Stimulated activated naive CD8-positive, alpha-beta T cell treated with anti-CD3 and anti-CD28 coated beads, Interleukin-15, Interleukin-2, amounts not matched to agents 100 ng/mL and 50 ng/mL, for 24 hours (primary cell): ENCODE measurements around the gene CHST13.

ENCODE experiments used
- H3K27ac Mint-ChIP-seq: one replicate; pipeline ENCODE4 v1.8.0; 2021; ENCODE audit warnings: mild to moderate bottlenecking, mixed read lengths
- H3K27me3 Mint-ChIP-seq: one replicate; pipeline ENCODE4 v1.8.0; 2021; ENCODE audit warnings: mixed read lengths
- H3K36me3 Mint-ChIP-seq: one replicate; pipeline ENCODE4 v1.8.0; 2021; ENCODE audit warnings: low read depth, mixed read lengths
- H3K4me1 Mint-ChIP-seq: one replicate; pipeline ENCODE4 v1.8.0; 2021; ENCODE audit warnings: low read depth, mixed read lengths
- H3K4me3 Mint-ChIP-seq: one replicate; pipeline ENCODE4 v1.8.0; 2021; ENCODE audit warnings: mild to moderate bottlenecking, mixed read lengths
- H3K9me3 Mint-ChIP-seq: one replicate; pipeline ENCODE4 v1.8.0; 2021; ENCODE audit warnings: mixed read lengths

The CHST13 gene

DNA sequence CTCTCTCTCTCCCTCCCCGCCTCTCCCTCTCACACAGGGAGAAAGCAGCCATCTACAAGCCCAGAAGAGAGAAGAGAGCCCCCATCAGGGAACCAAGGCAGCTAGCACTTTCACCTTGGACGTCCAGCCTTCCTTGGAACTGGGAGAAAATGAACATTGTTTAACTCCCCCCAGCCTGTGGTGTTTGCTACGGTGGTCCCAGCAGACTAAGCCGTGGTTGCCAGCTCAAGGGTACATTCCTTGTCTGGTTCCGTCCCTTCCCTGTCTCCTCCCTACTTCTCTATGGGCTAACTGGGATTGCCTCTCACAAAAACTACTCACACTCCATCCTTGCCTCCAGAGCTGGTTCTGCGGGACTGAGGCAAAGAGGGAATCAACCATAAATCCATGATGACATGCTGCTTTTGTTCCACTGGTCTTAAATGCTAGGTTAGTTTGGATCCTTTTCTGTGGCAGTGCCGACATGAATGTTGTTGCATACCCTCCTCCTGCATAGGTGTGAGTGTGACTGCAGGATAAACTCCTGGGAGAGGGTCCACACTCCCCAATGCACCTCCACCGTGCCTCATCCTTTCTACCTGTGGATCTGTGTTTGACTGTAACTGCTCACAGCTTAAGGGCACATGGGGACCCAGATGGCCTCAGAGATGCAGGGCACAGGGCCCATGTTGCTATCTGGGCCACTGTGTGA, 22.7 kb downstream of the CHST13 start:
- H3K27ac Mint-ChIP-seq, result no peak overlapping the region
- H3K4me1 Mint-ChIP-seq, result no peaks in the 10 kb centered on the region
- H3K9me3 Mint-ChIP-seq, result no peaks in the 10 kb centered on the region
- no peak overlapping the region for H3K4me3 Mint-ChIP-seq
- H3K36me3 Mint-ChIP-seq, result no peaks in the 10 kb centered on the region
- H3K27me3 Mint-ChIP-seq, result no peaks in the 10 kb centered on the region

DNA sequence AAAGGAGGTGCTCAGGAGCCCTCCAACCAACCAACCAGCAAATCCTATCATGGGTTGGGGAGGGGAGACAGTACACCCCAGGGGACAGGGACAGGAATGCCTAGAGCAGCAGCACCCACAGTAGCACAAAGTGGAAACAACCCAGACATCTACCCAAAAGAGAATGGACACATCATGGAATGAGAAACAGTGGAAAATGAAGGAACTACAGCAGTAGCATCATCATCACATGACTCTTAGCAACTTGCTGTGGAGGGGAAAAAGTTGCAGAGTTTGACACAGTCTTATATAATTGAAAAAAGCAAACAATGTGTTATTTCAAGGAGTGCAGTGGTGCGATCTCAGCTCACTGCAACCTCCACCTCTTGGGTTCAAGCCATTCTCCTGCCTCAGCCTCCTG, 23.8 kb downstream of the CHST13 start:
- no peaks in the 10 kb centered on the region for H3K4me1 Mint-ChIP-seq
- H3K9me3 Mint-ChIP-seq, result no peaks in the 10 kb centered on the region
- no peaks in the 10 kb centered on the region for H3K36me3 Mint-ChIP-seq
- H3K27ac Mint-ChIP-seq, result no peak overlapping the region
- H3K4me3 Mint-ChIP-seq, result no peak overlapping the region
- no peaks in the 10 kb centered on the region for H3K27me3 Mint-ChIP-seq

DNA sequence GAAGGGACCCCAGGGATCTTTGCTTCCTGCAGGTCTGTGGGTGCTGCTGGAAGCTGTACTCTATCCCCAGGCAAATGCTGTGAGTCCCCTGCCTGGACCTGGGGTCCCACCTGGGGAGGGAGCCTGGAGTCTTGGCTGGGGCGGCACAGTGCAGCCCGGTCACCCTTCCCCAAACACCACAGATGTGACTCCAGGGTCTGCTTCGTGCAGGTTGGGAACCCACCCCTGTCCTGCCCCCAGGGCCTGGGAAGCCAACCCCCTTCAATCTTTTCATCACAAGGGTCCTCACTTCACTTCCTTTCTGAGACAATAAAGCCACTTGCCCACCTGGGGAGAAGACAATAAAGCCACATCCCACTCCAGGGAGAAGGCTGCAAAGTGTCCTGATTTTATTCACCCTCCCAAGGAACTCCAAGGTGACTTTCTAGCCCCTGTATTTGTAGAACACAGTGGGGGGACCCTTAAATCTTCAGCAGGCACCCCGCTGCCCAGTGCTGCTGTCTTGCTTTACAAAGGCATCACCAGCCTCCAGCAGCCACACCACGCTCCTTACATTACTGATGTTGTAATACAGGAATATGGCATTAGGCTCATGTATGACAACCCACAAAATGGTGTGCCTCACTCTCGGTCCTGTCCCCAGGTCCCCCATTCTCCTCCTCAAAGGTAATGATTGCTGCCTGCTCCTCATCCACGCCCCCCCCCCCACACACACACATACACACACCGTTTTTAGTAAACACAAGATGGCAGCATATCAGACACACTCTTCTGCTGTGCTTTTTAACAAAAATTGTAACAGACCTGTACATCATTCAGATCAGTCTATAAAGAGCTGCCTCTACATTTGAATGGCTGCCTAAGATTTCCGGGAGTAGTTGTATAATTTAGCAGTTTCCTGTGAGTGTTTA, 24.9 kb downstream of the CHST13 start:
- no peaks in the 10 kb centered on the region for H3K36me3 Mint-ChIP-seq
- H3K27ac Mint-ChIP-seq, result no peak overlapping the region
- H3K4me3 Mint-ChIP-seq, result no peak overlapping the region
- H3K9me3 Mint-ChIP-seq, result no peaks in the 10 kb centered on the region
- no peaks in the 10 kb centered on the region for H3K27me3 Mint-ChIP-seq
- H3K4me1 Mint-ChIP-seq, result no peaks in the 10 kb centered on the region

DNA sequence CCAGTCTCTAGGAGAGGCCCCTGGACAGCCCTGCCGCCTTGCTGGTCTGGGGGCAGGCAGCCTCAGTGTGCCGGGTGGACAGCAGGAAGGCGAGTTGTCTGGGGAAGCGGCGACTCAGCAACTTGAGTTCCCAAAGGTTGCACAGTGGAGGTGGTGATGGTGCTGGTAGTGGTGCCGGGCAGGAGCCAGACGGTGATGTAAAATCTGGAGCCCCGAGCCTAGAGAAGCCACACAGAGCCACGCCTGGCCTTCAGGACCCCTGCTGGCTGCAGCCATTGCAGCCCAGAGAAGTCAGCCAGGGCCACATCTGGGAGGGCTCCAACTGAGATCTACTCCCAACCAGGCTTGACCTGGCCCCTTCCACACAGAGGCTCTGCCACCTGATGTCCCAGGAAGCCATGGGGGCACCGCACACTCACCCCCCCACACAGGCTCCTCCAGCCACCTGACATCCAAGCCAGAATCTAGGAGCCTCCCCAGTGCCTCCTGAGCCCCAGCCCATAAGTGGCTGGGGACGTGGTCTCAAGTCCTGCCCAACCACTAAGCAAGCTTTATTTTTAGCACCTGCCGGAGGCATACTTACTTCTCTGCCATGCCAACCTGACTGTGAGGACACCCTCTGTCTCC, 26.0 kb downstream of the CHST13 start:
- H3K4me1 Mint-ChIP-seq, result no peaks in the 10 kb centered on the region
- H3K36me3 Mint-ChIP-seq, result no peaks in the 10 kb centered on the region
- H3K27ac Mint-ChIP-seq, result no peak overlapping the region
- no peaks in the 10 kb centered on the region for H3K9me3 Mint-ChIP-seq
- no peaks in the 10 kb centered on the region for H3K27me3 Mint-ChIP-seq
- no peak overlapping the region for H3K4me3 Mint-ChIP-seq

DNA sequence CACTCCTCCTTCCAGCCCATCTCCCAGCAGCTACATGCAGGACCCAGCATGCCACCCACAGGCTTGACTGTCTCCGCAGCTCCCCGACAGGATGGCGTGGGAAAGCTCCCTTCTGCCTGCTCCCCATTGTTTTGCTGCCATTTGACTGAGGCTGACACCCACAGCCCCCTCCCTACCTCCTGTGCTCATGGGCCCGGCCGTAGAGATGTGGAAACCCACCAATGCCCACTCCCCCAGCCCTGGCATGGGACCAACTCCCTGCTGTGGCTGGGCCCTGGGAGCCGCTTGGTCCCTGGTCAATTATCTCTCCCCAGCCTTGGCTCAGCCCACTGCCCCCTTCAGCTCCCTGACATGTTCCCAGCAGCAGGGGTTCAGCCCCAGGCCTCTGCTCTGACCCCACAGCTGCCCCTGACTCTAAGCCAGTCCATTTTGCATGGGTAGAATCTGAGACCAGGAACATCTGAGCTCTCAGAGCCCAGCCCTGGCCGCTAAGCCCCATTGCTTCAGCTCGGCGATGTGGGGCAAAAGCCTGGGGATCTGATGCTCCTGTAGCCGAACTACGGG, 26.6 kb downstream of the CHST13 start:
- no peaks in the 10 kb centered on the region for H3K9me3 Mint-ChIP-seq
- H3K27me3 Mint-ChIP-seq, result no peaks in the 10 kb centered on the region
- H3K36me3 Mint-ChIP-seq, result no peaks in the 10 kb centered on the region
- H3K4me3 Mint-ChIP-seq, result no peak overlapping the region
- H3K4me1 Mint-ChIP-seq, result no peaks in the 10 kb centered on the region
- no peak overlapping the region for H3K27ac Mint-ChIP-seq

DNA sequence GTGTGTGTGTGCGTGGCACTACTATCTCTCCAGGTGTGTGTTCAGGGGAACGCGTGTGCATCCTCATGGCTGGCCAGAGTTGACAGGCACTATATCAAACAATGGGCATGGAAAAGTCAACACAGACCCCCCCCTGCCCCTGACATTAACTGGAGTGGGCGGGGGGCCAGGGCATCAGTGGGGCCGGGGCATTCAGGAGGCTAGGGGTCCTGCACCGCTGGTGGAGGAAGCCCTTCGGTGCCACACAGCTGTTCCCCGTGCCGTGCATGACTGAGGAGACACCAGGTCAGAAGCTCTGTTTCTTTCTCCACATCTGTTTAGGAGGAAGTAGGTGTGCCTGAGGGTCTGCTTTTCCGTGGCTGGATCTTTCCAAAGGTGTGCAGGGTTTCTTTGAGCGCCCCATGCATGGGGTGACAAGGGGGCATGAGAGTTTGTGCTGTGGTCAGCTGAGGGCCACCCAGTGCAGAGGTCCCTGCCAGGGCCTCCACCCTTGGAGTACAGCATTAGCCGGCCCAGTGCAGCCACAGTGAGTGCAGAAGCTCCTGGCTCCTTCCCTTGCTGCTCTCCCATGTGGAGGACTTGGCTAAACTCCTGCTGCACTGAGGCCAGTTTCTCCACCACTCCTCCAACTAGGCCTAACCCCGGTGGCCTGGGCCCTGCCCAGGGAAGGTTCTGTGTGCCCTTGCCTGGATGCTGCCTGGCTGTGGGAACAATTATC, 27.3 kb downstream of the CHST13 start:
- no peaks in the 10 kb centered on the region for H3K4me1 Mint-ChIP-seq
- H3K4me3 Mint-ChIP-seq, result no peak overlapping the region
- no peaks in the 10 kb centered on the region for H3K27me3 Mint-ChIP-seq
- no peak overlapping the region for H3K27ac Mint-ChIP-seq
- no peaks in the 10 kb centered on the region for H3K36me3 Mint-ChIP-seq
- no peaks in the 10 kb centered on the region for H3K9me3 Mint-ChIP-seq

DNA sequence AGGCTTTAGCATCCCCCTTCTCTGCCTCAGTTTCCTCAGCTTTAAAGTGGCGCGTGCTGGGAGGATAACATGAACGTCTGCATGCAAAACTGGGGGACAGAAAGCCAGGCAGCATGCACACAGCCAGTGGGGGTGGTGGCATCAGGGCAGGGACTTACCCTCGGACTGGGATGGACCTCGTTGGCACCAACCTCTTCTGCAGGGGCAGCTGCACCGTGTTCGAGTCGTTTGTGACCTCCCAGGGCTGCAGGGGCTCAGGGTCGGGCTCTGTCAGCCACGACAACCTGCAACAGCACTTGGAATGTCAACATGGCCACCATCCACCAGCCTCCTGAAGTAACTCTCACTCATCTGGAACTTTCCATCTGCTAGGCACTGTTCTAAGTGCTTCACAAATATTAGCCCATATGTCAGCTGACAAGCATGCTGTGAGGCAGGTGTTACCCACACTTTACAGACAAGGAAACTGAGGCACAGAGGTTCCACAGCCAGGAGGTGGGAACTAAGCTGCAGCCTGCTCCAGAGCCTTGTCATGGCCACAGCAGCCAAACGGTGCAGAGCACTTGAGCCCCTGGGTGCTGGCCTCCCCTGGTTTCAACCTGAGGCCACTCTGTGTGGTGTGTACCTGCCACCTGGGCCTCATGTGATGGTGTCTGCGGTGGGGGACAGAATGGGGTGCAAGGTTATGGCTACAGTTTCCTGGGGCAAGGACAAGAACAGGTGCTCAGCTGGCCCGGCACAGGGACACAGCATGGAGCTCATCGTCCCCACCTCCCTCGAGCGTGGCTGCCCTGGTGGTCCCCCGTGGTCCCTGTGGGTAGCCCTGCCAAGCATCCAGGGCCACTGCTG, 28.1 kb downstream of the CHST13 start:
- Mint-ChIP-seq H3K27me3 (no peaks in the 10 kb centered on the region), H3K27ac (no peak overlapping the region), H3K4me3 (no peak overlapping the region), H3K36me3 (no peaks in the 10 kb centered on the region), H3K4me1 (no peaks in the 10 kb centered on the region), H3K9me3 (no peaks in the 10 kb centered on the region)

DNA sequence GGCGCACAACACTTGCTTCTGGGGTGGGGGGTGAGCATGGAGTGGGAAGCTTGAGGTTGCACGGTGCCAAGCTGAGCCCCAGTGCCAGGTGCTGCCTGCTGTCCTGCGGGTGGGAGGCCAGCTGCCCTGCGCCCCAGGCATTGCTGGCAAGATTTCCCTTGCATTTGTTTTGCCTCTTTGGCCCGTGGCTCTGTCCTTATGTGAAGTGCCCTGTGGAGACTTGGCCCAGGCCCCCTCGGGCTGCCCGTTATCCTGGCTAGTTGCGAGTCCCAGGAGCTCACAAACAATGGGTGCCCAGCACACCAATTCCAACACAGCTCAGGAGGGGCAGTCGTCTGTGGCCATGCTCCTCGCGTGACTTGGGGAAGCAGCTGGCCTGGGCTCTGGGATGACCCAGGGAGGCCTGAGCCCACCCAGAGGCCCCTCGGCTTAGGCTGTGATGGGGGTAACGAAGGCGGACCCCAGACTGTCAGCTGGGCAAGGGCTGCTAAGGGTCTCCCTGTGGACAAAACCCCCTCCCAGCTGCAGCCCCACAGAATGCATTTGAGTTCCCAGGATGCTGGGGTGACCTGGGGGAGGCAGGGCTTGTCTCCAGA, 28.8 kb downstream of the CHST13 start:
- Mint-ChIP-seq H3K36me3 (no peaks in the 10 kb centered on the region), H3K27ac (no peak overlapping the region), H3K4me1 (no peaks in the 10 kb centered on the region), H3K9me3 (no peaks in the 10 kb centered on the region), H3K27me3 (no peaks in the 10 kb centered on the region), H3K4me3 (no peak overlapping the region)

DNA sequence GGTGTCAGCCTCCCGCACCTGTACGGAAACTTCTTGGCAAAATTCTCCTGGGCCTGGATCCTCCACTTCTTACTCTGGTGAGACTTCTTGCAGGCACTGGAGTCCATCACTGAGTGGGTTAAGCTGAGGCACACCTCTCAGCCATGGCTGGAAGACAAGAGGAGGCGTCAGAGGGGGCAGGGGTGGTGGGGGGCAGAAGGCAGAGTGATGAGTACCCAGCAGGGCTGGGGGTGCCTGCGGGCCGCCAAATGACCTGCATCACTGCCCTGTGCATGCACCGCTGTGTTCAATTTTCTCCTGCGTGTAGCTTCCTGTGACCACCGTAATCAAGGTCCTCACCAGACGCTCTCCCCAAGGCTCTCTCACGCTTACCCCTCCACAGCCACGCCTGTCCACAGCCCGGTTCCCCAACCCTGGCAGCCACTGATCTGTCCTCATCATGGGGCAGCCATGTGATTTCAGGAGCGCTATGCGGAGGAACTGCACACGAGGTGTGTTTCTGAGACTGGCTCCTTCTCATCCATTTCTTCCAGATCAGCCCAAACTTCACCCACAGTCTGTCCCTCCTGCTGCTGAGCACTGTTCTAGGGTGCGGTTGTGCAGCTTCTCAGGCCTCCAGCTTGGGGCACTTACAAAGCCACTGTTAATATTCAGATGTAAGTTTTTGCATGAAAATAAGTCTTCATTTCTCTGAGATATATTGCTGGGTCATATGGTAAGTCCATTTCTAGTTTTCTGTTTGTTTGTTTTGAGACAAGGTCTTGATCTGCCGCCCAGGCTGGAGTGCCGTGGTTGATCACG, 29.5 kb downstream of the CHST13 start:
- no peak overlapping the region for H3K27ac Mint-ChIP-seq

DNA sequence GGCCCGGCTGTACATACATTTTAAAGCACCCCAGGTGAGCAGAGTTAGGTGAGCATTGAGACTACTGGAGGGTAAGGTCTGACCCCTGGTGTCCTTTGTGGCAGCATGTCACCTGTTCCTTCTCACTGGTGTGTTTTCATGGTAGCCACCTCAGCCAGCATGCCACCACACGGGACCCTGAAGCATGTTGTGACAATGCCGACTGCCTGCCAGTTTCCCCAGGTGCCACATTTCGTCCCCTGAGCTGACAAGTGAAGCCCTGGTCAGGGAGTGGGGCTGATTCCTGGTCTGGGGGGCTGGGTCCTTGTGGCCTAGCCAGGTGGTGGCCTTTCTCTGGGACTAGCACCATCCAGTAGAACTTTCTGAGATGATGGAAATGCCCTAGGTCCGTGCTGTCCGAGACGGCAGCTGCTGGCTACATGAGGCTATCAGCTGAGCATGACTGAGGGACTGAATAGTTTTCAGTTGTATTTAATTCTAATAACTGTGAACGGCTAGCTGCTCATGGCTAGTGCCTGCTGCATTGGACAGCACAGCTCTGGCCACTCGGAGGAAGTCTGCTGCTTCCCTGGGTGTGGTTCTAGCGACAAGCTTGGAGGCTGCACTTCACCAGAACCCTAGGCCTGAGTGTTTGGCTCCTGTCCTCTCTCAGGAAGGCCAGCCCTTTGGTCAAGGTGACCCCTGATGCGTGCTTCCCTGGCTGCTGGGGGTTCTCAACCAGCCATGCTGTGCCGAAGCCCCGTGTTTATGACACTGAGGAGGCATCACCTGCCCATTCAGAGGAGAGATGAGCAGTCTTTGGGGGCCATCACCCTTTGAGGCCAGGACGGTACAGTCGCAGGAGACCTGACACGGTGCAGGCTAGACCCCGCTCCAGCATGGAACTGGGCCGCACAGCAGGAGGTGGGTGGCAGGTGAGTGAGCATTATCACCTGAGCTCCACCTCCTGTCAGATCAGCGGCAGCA, 30.9 kb downstream of the CHST13 start:
- Mint-ChIP-seq H3K4me1 (no peaks in the 10 kb centered on the region), H3K27me3 (no peaks in the 10 kb centered on the region), H3K27ac (no peak overlapping the region), H3K9me3 (no peaks in the 10 kb centered on the region), H3K36me3 (no peaks in the 10 kb centered on the region), H3K4me3 (no peak overlapping the region)

More for the DNA sequence above, 29.5 kb downstream of the CHST13 start:
- no peak overlapping the region for H3K4me3 Mint-ChIP-seq
- no peaks in the 10 kb centered on the region for H3K36me3 Mint-ChIP-seq
- no peaks in the 10 kb centered on the region for H3K27me3 Mint-ChIP-seq
- no peaks in the 10 kb centered on the region for H3K9me3 Mint-ChIP-seq
- H3K4me1 Mint-ChIP-seq, result no peaks in the 10 kb centered on the region

DNA sequence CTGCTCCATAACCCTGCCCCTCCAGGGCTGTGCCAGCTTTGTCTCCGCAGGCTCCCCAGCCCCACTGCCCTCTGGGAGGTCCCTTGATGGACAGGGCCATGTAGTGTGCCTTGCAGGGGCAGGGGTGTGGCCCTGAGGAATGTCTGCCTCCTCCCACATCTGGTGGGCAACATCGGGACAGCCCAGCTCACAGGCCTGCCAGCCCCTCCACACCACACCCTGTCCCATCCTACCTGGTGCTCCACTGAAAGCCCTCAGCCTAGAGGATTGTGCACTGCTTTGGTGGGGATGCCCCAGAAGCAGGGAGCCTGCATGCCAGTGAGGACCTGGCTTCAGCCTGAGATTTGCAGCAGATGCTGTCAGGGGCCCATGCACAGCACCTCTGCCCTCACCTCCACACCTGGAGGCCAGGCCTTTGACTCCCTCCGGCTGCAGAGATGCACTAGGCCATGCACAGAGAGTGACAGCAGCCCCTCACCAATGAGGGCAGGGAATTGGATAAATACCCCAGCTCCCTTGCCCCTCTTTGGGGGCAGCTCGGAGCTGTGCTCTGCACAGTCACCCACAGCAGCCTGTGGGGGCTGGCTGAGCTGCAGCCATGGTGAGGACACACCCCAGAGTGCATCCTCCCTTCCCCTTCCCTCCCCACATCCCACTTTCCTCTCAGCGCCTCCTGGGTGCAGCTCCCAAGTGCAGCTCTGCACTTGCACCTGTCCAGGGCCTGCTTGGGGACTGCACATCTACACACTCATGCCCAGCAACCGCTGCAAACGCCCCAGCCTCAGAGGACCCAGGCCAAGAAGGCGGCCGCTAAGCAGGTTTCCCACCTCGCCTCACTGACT, 32.1 kb downstream of the CHST13 start:
- Mint-ChIP-seq H3K27ac (no peak overlapping the region), H3K4me1 (no peaks in the 10 kb centered on the region), H3K36me3 (no peaks in the 10 kb centered on the region), H3K27me3 (no peaks in the 10 kb centered on the region), H3K4me3 (no peak overlapping the region), H3K9me3 (no peaks in the 10 kb centered on the region)
